Pancreas (tissue), 10 donors: Measurements from ENCODE around the gene TP63. TPM values are rescaled to one million over a fixed set of nuclear protein-coding genes. Genes with fewer than 3 reads are reported as not detected.

ENCODE experiments used
- ATAC-seq, 4 donors: fragments of 200-7000 bp; cut with Tn5 transposase; one replicate each; pipeline versions ENCODE4 v1.8.0 to v1.9.1; 2020; ENCODE audit warnings: mild to moderate bottlenecking in 4 of 4, moderate library complexity in 4 of 4
- DNase-seq, 6 donors: peaks; one replicate each; pipeline ENCODE4 v3.0.0-alpha.2; 2020
- FAIRE-seq: peaks from 2 replicates; lab custom pipeline; 2012; peaks lifted over from hg19 to GRCh38; lab: Jason Lieb, UNC
- H3K27ac ChIP-seq, 4 donors: fragments of 200-600 bp; sonication (generic); 1 replicate in 3 of 4; 2 replicates in 1 of 4; pipeline versions ENCODE4 v1.5.0 to v1.8.0; 2020
- H3K27me3 ChIP-seq, 4 donors: fragments of 200-600 bp; one replicate each; pipeline ENCODE4 v1.8.0; 2021
- H3K36me3 ChIP-seq, 3 donors: fragments of 200-600 bp; sonication (generic) in 1 of 3; one replicate each; pipeline versions ENCODE4 v1.5.0 to v1.8.0; 2020 to 2021
- H3K4me1 ChIP-seq, 3 donors: fragments of 200-600 bp; one replicate each; pipeline ENCODE4 v1.8.0; 2021
- H3K4me3 ChIP-seq, 4 donors: fragments of 200-600 bp; sonication (generic) in 2 of 4; one replicate each; pipeline versions ENCODE4 v1.5.0 to v1.8.0; 2020 to 2021
- H3K9me3 ChIP-seq, 4 donors: fragments of 200-600 bp; one replicate each; pipeline ENCODE4 v1.8.0; 2021
- WGBS, 2 donors: extraction: QIAGEN DNeasy Blood & Tissue Kit; methylation state at CpG; one replicate each; pipeline ENCODE4 v1.1.7; 2013; 5-methylcytosine and 5-hydroxymethylcytosine counted together
- intact Hi-C, 3 donors: fragments of 100-400 bp; cut with DNase I; formaldehyde crosslinking; loops; one replicate each; pipeline versions ENCODE4 v1.11.1 to v1.14.2; 2022
- polyA plus RNA-seq, 2 donors: library from polyadenylated mRNA; stranded (reverse); fragments of 200-250 nt; gene quantifications; one replicate each; pipeline ENCODE4 v1.2.3, GENCODE V29; 2013
- total RNA-seq, 6 donors: library from RNA; stranded (reverse); fragmentation: NEBNext Ultra II Directional in 4 of 6; extraction: Animal tissue kit (Norgen Biotek cat#: 25700) in 4 of 6; gene quantifications; one replicate each; pipeline versions ENCODE4 v1.2.1 to v1.2.4, GENCODE V29; 2021 to 2023
- TF ChIP-seq, protein P1 (sequence below), 4 donors: fragments of 200-600 bp; sonication (generic) in 3 of 4; IDR thresholded peaks; one replicate each; pipeline versions ENCODE4 v1.5.0 to v1.8.0; 2021; ENCODE audit warnings: antibody characterized with exemption in 4 of 4
- donor health status: healthy with polysubstance abuse.
- donor health status: DM: no; HTN: no; CAD: no; lungs with moderate emphysema.
- donor health status: DM: no; HTN: no; CAD: no.
- donor health status: control.
- donor health status: control.
- donor health status: Bipolar disorder and iron deficiency.
- donor health status: DM: yes; HTN: yes; CAD: no.
- donor health status: DM: no; HTN: no; CAD: no.
- donor health status: DM: no; HTN: no; CAD: no.
- donor health status: DM: yes; HTN: yes; CAD: no.

The TP63 gene
- total RNA-seq (under 1 TPM in 4 of 6 donors, not detected in 2; 0.03 to 0.47 (median 0.27) TPM), polyA plus RNA-seq (under 1 TPM in 1 of 2 donors, not detected in 1; 0.02 TPM)

DNA sequence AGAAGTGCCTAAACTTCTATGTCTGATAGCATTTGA lies at the start of gene TP63:
TSS of gene TP63 (plus strand) at position 17 of the 36 bp plus-strand sequence. CDS start 127 bp downstream, outside the sequence.
- no peaks in the 10 kb centered on the region for H3K27me3 ChIP-seq
- ATAC-seq (no peak), FAIRE-seq (no peak), DNase-seq (no peak)
- TF ChIP-seq, protein P1, sequence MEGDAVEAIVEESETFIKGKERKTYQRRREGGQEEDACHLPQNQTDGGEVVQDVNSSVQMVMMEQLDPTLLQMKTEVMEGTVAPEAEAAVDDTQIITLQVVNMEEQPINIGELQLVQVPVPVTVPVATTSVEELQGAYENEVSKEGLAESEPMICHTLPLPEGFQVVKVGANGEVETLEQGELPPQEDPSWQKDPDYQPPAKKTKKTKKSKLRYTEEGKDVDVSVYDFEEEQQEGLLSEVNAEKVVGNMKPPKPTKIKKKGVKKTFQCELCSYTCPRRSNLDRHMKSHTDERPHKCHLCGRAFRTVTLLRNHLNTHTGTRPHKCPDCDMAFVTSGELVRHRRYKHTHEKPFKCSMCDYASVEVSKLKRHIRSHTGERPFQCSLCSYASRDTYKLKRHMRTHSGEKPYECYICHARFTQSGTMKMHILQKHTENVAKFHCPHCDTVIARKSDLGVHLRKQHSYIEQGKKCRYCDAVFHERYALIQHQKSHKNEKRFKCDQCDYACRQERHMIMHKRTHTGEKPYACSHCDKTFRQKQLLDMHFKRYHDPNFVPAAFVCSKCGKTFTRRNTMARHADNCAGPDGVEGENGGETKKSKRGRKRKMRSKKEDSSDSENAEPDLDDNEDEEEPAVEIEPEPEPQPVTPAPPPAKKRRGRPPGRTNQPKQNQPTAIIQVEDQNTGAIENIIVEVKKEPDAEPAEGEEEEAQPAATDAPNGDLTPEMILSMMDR (IDR thresholded peaks at IDR 0.05): no peak
- H3K9me3 ChIP-seq: no peaks in the 10 kb centered on the region
- peaks cover 0 to 9% (median 5%) of the 10 kb centered on the region in 3 donors for H3K4me1 ChIP-seq
- H3K4me3 ChIP-seq: no peak within 1 kb of the TSS
- intact Hi-C loops: no loop called here
- no peaks in the 10 kb centered on the region for H3K36me3 ChIP-seq
- no peak within 1 kb of the TSS for H3K27ac ChIP-seq

DNA sequence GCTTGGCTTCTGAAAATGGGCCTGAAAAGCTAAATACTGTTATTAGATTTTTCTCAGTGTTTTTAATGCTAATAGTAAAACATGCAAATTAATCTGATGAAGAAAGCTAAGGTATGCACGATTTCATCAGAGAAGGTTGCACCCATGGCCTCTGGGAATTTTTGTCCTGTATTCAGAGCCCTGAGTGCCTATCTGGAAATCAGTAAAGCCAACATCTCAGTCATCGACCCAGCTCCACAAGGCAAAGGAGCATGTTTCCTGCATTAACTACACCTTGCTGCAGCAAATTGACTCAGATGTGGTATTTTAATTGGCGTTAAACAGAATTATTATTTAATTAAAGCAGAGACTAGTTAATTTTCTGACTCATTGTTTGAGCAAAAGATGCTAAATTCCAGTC lies 49.0 kb upstream of the TP63 start:
- no peaks in the 10 kb centered on the region for H3K27me3 ChIP-seq
- H3K4me1 ChIP-seq: no peaks in the 10 kb centered on the region
- TF ChIP-seq, protein P1 (IDR thresholded peaks at IDR 0.05): no peak
- DNase-seq: no peak
- no peaks in the 10 kb centered on the region for H3K36me3 ChIP-seq
- FAIRE-seq: no peak
- intact Hi-C loops: no loop called here
- no peak overlapping the region for H3K4me3 ChIP-seq
- H3K9me3 ChIP-seq: no peaks in the 10 kb centered on the region
- no peak for ATAC-seq
- no peak overlapping the region for H3K27ac ChIP-seq
- 28 to 29% methylated on average over 3 of the region's 3 CpGs for WGBS, 2 donors

DNA sequence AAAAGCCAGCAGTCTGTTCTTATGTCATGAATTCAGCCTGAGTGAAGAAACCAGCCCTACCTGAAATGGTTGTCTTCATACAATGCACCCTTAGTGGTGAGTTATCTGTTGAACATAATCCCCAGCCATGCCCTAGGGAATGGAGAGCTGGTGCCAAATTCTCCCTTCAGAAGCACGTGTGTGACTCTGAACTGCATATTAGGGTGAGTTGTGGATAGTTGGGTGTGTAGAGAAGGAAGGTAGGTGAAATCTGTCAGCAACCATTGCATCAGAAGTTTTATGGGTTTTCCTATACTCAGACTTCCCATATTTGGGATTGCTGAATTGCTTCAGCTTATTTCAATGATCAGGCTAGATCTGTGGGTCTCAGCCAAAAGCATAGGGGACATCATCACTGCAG lies 46.5 kb upstream of the TP63 start:
- TF ChIP-seq, protein P1 (IDR thresholded peaks at IDR 0.05): no peak
- FAIRE-seq (no peak), DNase-seq (no peak), ATAC-seq (no peak)
- no peak overlapping the region for H3K27ac ChIP-seq
- 13 to 33% methylated on average over 1 of the region's 1 CpG for WGBS, 2 donors
- H3K9me3 ChIP-seq: no peaks in the 10 kb centered on the region
- no peaks in the 10 kb centered on the region for H3K36me3 ChIP-seq
- no peaks in the 10 kb centered on the region for H3K4me1 ChIP-seq
- no peaks in the 10 kb centered on the region for H3K27me3 ChIP-seq
- intact Hi-C loops: no loop called here
- H3K4me3 ChIP-seq: no peak overlapping the region

DNA sequence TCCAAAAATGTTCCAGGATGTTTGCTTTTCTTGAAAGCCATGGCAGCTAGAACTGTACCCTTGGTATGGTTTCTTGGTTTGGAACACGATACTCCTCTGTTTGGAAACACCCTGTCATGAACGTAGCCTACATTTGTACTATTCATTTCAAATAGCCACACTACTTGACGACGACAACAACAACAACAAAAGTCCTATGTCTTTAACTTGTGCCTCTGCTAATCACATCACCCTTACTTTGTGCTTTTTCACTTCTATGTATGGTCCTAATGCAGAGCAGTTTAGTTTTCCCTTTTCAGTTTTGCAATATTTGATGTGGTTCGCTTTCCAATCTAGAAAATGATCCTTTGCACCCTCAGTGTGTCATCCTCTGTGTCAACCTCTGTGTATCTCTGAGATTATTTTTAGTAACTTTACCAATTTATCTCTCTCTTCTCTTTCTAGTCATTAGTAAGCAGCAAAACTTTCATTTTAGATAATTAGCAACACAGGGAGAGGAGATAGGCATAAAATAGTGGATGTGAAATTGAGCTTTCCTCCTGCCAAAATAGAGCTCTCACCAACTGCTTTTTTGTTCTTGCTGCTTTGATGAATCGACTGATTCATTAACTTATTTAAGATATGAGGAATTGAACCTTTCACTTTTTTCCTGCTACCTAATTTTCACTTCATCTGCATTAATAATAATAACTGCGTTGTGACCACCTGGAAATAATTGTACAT lies 44.1 kb upstream of the TP63 start:
- no peak overlapping the region for H3K27ac ChIP-seq
- no peaks in the 10 kb centered on the region for H3K27me3 ChIP-seq
- ATAC-seq (no peak), FAIRE-seq (no peak), DNase-seq (no peak)
- no peaks in the 10 kb centered on the region for H3K36me3 ChIP-seq
- H3K4me3 ChIP-seq: no peak overlapping the region
- TF ChIP-seq, protein P1 (IDR thresholded peaks at IDR 0.05): no peak
- 63 to 73% methylated on average over 7 of the region's 7 CpGs for WGBS, 2 donors
- H3K4me1 ChIP-seq: no peaks in the 10 kb centered on the region
- H3K9me3 ChIP-seq: no peaks in the 10 kb centered on the region
- intact Hi-C loops: no loop called here

DNA sequence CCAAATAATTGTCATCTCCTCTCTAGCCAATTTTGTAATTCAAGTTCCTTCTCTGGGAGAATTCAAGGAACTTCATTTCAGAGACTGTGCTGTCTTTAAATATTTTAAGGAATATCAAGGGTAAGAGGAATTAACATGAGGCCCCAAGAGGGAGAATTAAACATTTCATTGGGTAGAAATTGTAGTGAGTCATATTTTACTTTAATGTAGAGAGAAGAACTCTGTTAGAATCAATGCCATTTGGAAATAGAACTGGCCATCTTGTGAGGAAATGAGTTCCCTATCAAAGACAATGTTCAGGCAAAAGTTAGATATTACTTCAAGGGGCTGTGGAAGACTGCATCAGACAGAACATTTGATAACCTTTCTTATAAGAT lies 43.5 kb upstream of the TP63 start:
- Histone ChIP-seq H3K27me3 (no peaks in the 10 kb centered on the region), H3K4me3 (no peak overlapping the region), H3K27ac (no peak overlapping the region), H3K36me3 (no peaks in the 10 kb centered on the region), H3K4me1 (no peaks in the 10 kb centered on the region), H3K9me3 (no peaks in the 10 kb centered on the region)
- no peak for DNase-seq
- FAIRE-seq: no peak
- no peak for ATAC-seq
- intact Hi-C loops: no loop called here
- TF ChIP-seq, protein P1 (IDR thresholded peaks at IDR 0.05): no peak
